ENCODE data around the gene PDZK1IP1.

The PDZK1IP1 gene

DNA sequence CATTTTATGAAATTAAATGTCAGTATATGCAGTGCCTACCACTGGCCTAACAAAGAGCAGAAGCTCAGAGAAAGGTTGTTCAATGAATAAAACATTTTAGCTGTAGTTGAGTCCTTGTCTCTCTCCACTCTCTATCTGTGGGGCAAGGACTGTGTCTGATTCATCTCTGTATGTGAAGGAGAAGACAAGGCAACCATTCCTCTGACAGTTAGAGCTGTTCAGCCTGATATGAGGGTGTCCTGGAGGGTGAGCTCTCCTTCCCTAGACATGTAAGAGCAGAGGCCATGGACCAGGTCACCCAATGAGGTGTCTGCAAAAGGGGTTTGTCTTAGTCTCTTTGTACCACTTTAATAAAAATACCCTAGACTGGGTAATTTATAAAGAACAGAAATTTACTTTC lies 4.5 kb upstream of the PDZK1IP1 start:
- DNase-seq: no peak

DNA sequence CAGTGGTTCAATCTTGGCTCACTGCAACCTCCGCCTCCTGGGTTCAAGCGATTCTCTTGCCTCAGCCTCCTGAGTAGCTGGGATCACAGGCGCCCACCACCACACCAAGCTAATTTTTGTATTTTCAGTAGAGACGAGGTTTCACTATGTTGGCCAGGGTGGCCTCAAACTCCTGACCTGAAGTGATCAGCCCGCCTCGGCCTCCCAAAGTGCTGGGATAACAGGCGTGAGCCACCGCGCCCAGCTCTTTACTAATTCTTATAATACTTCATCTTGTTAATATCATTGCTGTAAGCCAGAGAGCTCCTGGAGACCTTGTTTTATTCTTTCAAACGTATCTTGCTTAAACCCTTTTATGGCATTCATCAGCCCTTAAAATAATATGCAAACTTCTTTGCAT lies 3.7 kb upstream of the PDZK1IP1 start:
- peak; percentile 2 for DNase-seq

DNA sequence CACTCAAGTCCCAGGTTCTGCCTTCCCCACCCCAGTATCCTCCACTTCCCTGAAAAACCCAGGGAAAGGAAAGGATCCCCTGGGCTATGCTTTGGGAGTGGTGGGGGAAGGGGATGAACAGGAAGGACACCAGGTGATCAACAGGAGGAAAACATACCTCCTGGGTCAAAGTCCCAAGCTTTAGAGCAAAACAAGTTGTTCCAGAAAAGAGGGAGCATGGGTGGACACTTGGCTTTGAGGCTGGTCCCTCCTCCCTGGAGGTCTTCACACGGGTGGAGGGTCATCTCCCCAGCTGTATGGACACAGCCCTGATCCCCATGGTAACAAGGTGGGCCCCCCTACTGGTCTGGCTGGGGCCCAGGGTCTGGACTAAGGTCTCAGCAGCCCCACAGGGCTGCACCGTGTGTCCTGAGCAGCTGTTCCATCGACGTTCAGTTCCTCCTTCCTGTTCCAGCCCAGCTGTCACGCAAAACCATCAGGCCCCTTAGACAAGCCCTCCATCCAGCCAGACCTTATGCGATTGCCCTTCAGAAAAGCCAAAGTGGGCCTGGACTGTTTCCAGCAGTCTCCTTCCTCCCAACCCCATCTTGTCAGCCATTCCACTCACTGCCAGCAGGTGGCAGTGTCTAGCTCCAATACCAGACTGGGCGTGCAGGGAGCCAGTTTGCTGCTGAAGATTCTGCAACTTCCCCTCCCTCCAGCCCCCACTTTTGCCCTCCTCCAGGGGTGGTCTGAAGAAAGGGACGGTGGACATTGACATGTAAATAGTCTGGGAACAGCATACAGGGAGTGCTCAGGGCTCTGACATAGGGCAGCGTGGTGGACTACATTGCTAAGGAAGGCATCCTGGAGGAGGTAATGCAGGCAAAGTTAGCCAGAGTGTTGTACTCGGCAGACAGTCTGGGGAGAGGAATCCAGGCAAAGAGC lies 2.9 kb upstream of the PDZK1IP1 start:
- peak; percentile 87 for DNase-seq

DNA sequence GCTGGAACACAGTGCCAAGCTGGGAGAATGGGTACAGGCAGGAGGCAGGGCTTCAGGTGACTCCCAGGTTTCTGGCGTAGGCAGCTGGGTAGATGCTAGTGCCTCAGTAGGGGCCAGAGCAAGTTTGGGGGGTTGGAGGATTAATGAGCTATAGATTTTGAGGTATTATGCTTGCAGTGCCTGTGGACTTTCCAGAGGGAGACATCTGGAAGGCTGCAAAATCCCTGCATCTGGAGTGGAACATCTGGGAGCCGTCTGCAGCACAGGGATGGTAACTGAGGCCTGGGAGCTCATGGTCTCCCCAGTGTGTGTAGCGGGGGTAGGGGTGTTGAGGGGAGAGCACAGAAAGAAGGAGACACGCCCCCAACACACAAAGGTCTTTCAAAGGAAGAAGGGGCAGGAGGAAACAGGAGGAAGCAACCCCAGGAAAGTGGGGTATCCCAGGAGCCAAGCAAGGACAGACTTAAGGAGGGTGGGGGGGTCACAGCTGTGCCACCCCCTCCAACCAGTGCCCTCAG lies 2.2 kb upstream of the PDZK1IP1 start:
- DNase-seq: peak; percentile 12

DNA sequence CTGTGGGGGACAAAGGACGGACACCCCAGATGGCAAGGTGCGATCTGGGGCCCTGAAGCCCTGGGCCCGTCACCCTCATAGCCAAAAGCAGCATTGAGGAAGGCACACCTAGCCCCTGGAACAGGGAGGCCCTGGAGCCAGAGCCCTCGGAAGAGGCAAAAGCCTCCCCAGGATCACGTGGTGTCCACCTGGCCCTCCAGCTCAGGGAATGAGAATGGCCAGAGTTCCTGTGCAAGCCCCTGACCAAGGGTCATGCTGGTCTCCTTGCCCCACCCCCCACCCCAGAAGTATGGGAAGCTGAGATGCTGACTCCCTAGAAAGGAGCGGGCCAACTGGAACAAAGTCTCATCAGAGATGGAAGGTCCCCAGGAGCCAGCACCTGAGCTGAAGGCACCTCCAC lies 1.0 kb upstream of the PDZK1IP1 start:
- DNase-seq: no peak

DNA sequence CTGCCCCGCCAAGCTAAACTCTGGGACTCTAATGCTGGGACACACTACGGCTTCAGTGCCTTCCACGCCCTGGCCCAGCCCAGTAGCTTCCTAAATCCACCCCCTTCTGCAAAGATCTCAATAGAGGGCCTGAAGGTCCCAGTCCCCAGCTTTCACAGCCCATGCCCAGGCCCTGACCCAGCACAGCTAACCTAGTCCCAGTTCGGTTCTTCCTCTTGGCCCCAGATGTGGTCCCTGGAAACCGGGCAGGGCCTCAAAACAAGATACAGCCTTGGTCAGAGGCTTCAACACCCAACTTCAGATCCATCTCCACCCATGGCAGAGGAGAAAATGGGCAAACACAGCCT lies 646 bp upstream of the PDZK1IP1 start:
- no peak for DNase-seq

DNA sequence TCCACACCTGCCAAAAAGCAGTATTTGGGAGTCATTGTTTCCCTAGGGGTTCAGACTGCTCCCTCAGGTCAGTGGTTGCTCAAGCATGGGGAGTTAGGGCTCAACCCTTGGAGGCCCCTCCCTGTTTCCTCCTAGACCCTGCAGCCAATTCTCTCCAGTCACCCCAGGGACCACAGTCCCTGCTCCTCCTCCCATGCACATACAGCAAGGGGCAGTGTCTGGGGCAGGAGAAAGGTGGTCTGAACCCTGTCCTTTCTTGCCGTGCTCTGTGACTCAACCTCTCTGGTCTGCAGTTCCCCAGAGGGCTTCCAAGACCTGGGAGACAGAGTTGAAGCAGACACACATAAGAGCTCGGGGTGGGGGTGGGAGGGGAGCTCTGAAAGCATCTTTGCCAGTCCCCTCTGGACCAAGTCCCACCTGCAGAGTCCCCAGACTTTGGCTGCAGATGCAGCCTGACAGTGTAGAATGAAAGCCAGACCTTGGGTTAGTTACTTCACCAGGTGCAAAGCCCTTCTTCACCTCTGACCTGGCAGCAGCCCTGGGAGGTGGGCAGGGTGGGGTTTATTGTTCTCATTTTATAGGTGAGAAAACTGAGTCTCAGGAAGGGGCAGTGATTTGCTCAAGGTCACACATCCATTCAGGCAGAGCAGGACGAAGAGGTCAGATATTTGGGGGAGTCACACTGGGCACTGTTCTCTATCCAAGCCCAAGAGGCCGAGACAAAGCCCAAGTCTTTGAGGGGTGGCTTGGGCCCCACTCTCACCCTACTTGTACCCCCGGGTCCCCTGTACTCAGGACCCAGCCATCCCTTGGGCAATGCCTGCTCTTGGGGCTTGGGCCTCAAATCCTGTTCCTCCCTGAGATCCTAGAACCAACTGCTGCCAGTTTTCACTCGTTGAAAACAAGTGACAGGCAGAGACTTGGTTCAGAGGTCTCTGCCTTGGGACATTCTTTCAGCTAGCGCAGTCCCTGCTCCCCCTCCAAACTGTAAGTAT lies 748 bp downstream of the PDZK1IP1 start:
- DNase-seq: peak; percentile 10

DNA sequence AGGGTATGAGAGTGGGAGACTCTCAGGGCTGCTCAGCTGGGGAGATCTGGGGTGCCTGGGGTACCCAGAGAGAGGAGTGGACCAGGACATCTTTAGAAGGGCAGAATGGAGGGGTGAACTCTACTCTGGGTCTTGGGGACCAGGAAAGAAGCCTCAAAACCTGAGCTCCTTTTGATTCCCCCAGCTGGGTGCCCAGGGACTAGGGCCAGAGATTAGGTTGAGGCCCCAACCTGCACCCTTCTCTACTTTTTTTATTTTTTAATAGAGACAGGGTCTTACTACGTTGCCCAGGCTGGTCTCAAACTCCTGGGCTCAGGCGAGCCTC lies 1.9 kb downstream of the PDZK1IP1 start:
- no peak for DNase-seq

DNA sequence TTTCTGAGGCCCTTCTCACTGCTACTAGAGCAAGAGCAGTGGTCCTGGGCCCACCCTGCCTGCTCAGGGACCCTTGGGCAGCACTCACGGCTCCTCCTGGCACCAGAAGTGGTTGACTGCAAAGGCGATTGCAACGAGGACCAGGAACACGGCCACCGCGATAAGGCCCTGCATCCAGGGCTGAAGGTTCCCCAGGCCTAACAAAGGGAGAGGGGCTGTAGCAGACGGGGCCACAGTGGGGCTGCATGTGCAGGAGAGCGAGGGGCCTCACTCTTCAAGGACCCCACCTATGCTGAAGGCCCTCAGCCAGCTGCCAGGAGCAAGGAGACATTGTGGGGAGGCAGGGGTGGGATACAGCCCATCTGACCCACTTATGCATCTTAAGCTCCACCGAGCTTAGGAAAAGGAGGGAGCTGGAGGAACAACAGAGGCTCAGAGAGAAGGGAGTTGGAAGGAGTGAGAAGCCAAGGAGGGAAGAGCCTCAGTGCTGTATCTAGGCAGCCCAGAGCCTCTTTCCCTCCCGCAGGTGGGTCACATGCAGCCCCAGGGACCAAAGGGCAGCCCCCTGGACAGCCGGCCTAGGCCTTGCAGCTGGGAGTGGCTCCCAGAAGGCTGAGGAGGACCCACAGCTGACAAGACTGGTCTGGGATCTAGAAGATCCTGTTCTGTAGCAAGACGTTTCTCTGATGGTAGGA lies 2.5 kb downstream of the PDZK1IP1 start:
- peak; percentile 7 for DNase-seq

DNA sequence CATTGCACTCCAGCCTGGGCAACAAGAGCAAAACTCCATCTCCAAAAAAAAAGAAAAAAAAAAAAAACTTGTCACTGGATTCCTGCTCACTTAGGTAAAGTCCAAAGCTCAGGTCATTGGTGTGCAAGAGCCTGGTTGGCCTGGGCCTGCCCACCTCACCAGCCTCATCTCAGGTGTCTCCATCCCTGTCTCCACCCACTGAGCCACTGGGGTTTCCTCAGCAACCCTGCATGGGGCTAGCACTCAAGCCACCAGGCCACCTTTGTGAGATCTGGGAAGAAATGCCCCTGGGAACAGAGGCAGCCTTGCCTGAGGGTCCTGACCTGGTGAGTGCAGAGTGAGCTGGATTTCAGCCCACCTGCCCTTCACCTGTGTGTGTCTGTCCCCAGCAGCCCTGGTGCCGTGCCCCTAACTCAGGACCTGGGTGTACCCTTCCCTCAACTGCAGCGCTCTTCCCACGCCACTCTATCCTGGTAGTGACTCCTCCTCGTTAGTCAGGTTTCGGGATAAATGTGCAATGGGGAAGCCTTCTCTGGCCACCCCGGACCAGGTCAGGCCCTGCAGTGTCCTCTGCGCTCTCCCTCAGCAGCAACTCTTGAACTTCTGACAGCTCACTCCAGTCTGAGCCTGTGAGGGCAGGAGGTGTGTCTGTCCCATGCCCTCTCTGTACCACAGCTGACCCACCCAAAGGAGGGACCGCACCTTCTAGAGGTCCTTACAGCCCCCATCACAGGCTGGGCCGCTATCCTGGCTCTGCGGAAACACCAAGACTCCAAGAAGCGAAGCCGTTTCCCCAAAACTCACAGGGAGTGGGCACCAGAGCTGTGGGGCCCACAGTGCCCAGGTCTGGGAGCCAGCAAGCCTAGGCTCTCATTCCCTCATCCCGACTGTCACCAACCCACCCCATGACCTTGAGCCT lies 3.3 kb downstream of the PDZK1IP1 start:
- no peak for DNase-seq

DNA sequence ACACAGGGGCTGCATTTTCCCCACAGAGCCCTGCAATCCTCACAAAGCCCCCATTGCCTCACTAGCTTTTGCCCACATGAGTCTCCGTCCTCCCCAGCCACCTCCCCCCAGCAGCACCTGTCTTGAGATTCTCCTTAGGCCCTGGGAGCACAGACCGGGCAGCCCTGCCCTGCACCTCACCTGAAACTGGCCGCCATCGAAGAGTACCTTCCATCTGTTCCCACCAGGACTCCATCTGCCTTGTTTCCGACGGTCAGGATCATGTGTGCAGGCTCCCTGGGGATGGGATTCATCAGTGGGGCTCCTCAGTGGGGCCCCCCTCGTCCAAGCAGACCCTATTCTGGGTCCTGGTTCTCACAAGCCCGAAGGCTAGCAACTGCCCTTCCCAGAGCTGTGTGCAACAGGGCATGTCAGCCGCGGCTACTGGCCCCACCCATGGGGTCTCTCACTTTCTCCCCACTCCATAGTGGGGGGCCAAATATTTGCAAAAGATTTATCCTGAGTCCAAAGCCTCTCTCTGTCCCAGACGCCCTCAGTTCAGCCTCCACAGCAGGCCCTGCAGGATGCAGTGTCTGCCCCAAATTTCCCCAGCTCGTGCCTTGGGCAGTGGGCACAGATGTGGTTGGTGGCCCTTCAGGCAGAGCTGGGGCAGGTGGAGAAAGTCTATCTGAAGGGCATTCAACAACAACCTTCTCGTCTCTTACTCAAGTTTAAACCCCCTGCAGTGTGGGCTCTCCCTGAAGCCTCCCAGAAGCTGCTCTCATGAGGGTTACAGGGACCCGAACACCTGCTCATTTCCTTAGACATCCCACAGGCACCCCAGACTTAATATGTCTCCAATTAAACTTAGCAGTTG lies 4.8 kb downstream of the PDZK1IP1 start:
- peak; percentile 11 for DNase-seq

DNA sequence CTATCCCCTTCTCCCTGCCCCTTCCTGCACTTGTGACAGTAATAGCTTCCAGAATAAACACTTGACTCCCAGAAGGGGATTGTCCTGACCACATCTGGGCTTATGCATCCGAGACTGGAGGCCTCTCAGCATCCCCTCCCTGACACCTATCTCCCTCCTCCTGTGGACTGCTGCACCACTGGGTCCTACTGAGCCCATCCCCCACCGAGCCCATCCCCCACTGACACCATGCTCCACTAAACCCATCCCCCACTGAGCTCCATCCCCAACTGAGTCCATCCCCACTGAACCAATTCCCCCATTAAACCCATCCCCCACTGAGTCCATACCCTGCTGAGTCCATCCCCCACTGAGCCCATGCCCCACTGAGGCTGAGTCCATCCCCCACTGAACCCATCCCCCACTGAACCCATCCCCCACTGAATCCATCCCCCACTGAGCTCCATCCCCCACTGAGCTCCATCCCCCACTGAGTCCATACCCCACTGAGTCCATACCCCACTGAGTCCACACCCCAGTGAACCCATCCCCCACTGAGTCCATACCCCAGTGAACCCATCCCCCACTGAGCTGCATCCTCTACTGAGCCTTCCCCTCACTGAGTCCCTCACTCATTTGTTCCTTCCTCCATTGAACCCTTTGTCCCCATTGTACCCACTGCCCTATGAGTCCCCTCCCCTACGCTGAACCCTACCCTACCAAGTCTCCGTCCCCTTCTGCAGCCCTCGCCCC lies 5.6 kb downstream of the PDZK1IP1 start:
- no peak for DNase-seq

DNA sequence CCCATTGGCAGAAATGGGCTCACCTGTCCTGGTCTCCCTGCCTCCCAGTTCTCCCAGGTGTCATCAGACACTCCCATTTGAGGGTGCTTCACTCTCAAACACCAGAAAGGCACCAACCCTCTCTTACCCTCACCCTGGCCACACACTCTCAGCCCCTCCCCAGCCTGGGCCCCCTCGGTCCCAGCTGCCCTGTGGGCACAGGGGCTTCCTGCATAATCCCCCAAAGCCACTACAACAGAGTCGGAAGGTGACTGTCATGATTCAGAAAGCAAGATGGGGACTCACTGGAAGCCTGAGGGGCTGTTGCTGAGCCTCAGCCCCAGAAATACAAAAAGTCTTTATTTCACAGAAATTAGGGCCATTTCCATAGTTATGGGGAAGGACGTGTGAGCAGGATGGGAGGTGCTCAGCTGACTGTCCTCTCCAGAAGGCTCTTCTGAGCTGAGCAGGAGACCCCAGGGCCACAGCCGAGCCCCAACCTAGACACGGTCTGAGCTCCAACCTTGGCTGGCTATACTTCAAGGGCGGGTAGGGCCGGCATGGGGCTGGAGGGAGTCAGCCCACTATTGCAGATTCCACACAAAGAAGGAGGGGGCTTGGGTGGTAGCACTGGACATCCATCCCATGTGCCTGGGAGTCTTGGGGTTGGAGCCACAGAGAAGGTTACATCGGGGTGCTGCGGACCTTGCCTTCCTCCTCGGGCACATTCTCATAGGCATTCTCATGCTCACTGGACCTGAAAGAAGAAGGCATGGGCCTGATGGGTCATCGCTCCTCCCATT lies 6.3 kb downstream of the PDZK1IP1 start:
- no peak for DNase-seq

DNA sequence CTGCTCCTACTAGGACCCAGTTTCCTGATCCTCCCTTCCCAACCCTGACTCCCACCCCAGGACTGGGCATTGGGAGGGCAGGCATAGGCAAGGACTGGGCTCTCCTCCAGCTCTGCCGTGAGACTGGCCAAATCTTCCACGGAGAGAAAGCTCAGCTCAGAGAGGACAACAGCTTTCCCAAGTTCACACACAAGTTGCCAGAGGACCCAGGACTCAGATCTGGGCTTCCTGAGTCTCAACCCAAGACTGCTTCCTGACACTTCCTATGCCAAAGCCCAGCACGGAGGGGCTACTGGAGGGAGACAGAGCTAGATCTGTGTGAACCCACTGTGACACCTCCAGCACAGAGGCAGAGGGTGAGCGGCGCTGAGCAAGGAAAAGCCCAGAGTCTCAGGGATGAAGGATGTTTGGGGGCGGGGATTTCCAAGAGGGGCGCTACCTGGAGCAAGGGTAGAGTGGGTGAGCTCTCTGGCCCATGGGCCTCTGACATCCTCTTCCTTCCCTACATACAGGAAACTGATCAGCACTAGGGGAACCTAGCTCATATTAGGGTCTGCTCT lies 7.1 kb downstream of the PDZK1IP1 start:
- no peak for DNase-seq

DNA sequence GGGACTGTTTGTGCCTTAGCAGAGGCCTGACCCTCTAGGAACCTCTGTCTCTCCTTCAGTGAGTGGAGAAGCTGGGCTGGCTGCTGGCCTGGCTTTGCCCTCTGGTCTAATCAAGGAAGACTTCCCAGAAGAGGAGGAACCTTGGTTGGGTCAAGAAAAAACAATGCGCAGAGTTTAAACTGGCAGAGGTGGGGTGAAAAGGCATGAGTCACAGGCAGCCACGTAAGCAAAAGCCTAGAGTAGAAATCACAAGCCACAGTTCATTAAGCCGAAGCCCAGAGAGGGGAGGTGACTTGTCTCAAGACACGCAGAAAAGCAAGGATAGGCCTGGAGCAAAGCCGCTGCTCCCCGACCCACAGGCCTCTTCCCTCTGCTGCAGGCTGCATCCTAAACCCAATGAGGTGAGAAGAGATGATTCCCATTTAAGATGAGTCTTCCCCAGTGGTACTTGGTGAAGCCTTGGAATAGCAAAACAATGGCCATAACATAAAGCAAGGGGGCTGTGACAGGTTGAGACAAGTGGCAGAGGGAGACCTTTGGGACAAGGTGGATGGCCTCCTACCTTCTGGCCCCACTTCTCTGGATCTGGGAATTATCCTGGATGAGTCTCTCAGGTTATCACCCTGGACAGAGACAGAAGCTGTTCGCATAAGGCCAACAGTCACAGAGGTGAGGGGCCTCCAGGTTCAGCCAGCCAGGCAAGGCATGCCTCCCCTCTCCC lies 7.7 kb downstream of the PDZK1IP1 start:
- DNase-seq: peak; percentile 11

DNA sequence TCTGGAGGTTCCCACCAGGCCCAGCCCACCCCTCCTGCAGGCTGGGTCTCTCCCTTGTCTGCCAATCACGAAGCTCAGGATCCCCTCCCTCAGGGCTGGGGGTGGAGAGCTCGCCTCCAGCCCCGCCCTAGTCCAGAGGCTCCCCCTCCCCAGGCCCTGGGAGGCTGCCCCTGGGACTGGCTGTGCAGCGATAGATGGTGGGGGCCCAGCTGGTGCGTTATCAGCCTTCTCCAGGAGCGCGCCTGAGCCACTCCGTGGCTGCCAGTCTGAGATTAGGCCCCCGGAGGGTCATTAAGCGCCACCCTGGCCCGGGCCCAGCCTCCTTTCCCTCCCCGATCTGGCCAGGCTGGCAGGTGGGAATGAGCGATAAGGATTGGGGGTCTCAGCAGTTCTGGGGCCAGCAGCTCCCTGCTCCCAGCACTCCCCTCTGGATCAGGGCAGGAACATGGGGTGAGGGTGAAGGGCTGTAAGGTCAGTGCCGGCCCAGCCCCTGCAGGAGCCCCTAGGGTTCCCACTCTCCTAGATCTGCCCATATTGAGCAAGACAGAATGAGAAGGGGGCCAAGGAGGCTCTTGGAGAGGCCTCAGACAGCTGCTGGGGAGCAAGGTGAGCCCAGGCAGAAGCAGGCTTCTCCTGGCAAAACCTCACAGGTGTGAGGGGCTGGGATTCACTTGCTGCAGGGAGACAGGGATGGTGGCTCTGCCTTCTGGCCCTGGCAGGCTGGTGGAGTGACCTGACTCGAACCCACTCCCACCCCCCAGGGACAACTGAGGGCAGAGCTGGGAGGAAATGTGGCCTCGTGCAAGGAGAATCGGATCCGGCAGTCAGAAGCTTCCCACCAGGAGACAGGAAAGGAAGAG lies 8.5 kb downstream of the PDZK1IP1 start:
- DNase-seq: peak; percentile 60

DNA sequence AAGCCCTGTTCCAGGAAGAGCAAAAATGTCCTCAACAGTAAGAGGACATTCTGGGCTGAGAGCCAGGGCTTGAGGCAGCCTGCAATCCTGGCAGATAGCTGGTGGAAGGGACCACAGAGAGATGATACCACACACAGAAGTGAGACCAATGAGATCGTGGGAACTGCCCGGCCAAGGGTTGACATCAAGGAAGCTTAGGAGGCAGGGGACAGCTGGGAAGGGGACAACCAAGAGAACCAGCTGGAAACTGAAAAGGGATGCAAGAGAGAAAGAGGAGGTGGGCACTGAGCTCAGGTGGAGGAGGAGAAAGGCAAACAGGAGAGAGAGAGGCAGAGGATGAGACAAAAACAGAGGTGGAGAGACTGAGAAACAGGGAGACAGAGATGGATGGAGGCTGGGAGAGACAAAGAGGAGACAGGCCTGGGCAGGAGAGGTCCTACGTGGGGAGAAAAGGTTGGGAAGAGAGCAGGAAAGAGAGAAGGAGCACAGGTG lies 9.2 kb downstream of the PDZK1IP1 start:
- DNase-seq: peak; percentile 25

Measured in femur (tissue), 1 donor.